Trophoblast cell (in vitro differentiated cells and primary cell): ENCODE measurements around the gene LDLRAD3.

Experiments
- DNase-seq, 2 donors: peaks; one replicate each; pipeline ENCODE4 v3.0.0-alpha.2; 2016
- H2AFZ ChIP-seq: 2 replicates; pipeline ENCODE4 v1.6.1; 2013; ENCODE audit warnings: low read length, moderate library complexity, mild to moderate bottlenecking; ENCODE audit not compliant: insufficient read depth, poor library complexity
- H2AK5ac ChIP-seq: 2 replicates; pipeline ENCODE4 v1.6.1; 2013; ENCODE audit warnings: mild to moderate bottlenecking, low read length
- H2BK120ac ChIP-seq: 2 replicates; pipeline ENCODE4 v1.6.1; 2013; ENCODE audit warnings: low read length, mild to moderate bottlenecking, moderate library complexity; ENCODE audit not compliant: insufficient read depth, poor library complexity
- H2BK12ac ChIP-seq: 2 replicates; pipeline ENCODE4 v1.6.1; 2013; ENCODE audit warnings: mild to moderate bottlenecking, low read length, moderate library complexity
- H2BK5ac ChIP-seq: 2 replicates; pipeline ENCODE4 v1.6.1; 2013; ENCODE audit warnings: low read length, low read depth, moderate library complexity, mild to moderate bottlenecking; ENCODE audit not compliant: poor library complexity
- H3K14ac ChIP-seq: 2 replicates; pipeline ENCODE4 v1.6.1; 2013; ENCODE audit warnings: mild to moderate bottlenecking, low read length
- H3K18ac ChIP-seq: 2 replicates; pipeline ENCODE4 v1.6.1; 2013; ENCODE audit warnings: mild to moderate bottlenecking, low read length
- H3K23ac ChIP-seq: 2 replicates; pipeline ENCODE4 v1.6.1; 2013; ENCODE audit warnings: low read length
- H3K27ac ChIP-seq: 2 replicates; pipeline ENCODE4 v1.5.1; 2013; ENCODE audit warnings: low read depth, mild to moderate bottlenecking, inconsistent platforms, low read length, moderate library complexity
- H3K27me3 ChIP-seq: 2 replicates; pipeline ENCODE4 v1.6.1; 2013; ENCODE audit warnings: inconsistent platforms, mild to moderate bottlenecking, low read length, moderate library complexity; ENCODE audit not compliant: insufficient read depth
- H3K36me3 ChIP-seq, 2 experiments: 1 replicate in 1 of 2; 2 replicates in 1 of 2; pipeline ENCODE4 v1.6.1; 2013; ENCODE audit warnings: low read length in 2 of 2, mild to moderate bottlenecking in 2 of 2, moderate library complexity in 1 of 2; ENCODE audit not compliant: insufficient read depth in 2 of 2, control insufficient read depth in 1 of 2
- H3K4ac ChIP-seq: 2 replicates; pipeline ENCODE4 v1.6.1; 2013; ENCODE audit warnings: low read depth, mild to moderate bottlenecking, low read length, moderate library complexity
- H3K4me1 ChIP-seq, 2 experiments: 1 replicate in 1 of 2; 2 replicates in 1 of 2; pipeline ENCODE4 v1.6.1; 2013; ENCODE audit warnings: low read length in 2 of 2, mild to moderate bottlenecking in 2 of 2, moderate library complexity in 1 of 2; ENCODE audit not compliant: insufficient read depth in 2 of 2, control insufficient read depth in 1 of 2
- H3K4me2 ChIP-seq: 2 replicates; pipeline ENCODE4 v1.6.1; 2013; ENCODE audit warnings: inconsistent platforms, mild to moderate bottlenecking, low read length, moderate library complexity
- H3K4me3 ChIP-seq: 2 replicates; pipeline ENCODE4 v1.5.1; 2013; ENCODE audit warnings: mild to moderate bottlenecking, low read depth, low read length, inconsistent platforms
- H3K79me1 ChIP-seq: one replicate; pipeline ENCODE4 v1.6.1; 2013; ENCODE audit warnings: low read length
- H3K79me2 ChIP-seq: 2 replicates; pipeline ENCODE4 v1.6.1; 2013; ENCODE audit warnings: low read length, mild to moderate bottlenecking; ENCODE audit not compliant: control insufficient read depth, insufficient read depth, poor library complexity
- H3K9ac ChIP-seq: 2 replicates; pipeline ENCODE4 v1.6.1; 2013; ENCODE audit warnings: mild to moderate bottlenecking, low read length
- H3K9me3 ChIP-seq: 2 replicates; pipeline ENCODE4 v1.6.1; 2013; ENCODE audit warnings: low read depth, mild to moderate bottlenecking, control low read depth, inconsistent platforms, low read length; ENCODE audit not compliant: insufficient read depth
- H4K12ac ChIP-seq: 2 replicates; pipeline ENCODE4 v1.6.1; 2013; ENCODE audit warnings: low read depth, mild to moderate bottlenecking, low read length, moderate library complexity
- H4K8ac ChIP-seq: 2 replicates; pipeline ENCODE4 v1.6.1; 2013; ENCODE audit warnings: low read depth, mild to moderate bottlenecking, low read length, moderate library complexity
- H4K91ac ChIP-seq: one replicate; pipeline ENCODE4 v1.6.1; 2013; ENCODE audit warnings: low read depth, mild to moderate bottlenecking, low read length, moderate library complexity
- WGBS: extraction: QIAGEN DNeasy Blood & Tissue Kit; methylation state at CpG from one replicate; pipeline ENCODE4 v1.1.7; 2013; ENCODE audit warnings: missing lambda C conversion rate; ENCODE audit not compliant: insufficient read length, insufficient coverage; ENCODE audit errors: extremely low coverage; 5-methylcytosine and 5-hydroxymethylcytosine counted together

LDLRAD3 gene

DNA sequence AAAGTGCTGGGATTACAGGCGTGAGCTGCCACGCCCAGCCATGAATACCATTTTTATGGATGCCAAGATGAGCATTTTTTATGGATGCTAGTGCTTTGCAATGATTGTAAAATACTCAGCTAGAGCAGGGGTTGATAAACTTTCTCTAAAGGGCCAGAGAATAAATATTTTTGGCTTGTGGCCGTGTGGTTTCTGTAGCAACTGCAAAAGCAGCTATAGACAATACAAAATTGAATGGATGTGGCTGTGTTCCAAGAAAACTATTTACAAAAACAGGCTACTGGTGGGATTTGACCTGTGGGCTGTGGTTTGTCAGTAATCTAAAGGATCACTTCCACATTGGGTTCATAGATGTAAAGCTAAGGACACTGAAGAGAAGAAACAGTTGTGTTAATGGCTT lies 289.3 kb downstream of the LDLRAD3 start:
- Histone ChIP-seq H3K9me3 (no peaks in the 10 kb centered on the region), H2AK5ac (no peak overlapping the region), H3K4me3 (no peak overlapping the region), H3K23ac (no peak overlapping the region), H4K12ac (no peak overlapping the region), H3K4me1 (peaks cover 9 to 16% of the 10 kb centered on the region in 2 experiments), H3K4ac (no peak overlapping the region), H3K27ac (no peak overlapping the region), H3K79me1 (no peaks in the 10 kb centered on the region), H2AFZ (no peak overlapping the region), H3K27me3 (no peaks in the 10 kb centered on the region), H2BK120ac (no peak overlapping the region), H3K79me2 (no peaks in the 10 kb centered on the region), H3K18ac (no peak overlapping the region), H4K91ac (no peak overlapping the region), H3K9ac (no peak overlapping the region), H3K14ac (no peak overlapping the region), H3K36me3 (no peaks in the 10 kb centered on the region), H4K8ac (no peak overlapping the region), H2BK12ac (no peak overlapping the region), H3K4me2 (no peak overlapping the region), H2BK5ac (no peak overlapping the region)
- no peak for DNase-seq
- no CpG with 5 or more reads among the region's 3 CpGs for WGBS

DNA sequence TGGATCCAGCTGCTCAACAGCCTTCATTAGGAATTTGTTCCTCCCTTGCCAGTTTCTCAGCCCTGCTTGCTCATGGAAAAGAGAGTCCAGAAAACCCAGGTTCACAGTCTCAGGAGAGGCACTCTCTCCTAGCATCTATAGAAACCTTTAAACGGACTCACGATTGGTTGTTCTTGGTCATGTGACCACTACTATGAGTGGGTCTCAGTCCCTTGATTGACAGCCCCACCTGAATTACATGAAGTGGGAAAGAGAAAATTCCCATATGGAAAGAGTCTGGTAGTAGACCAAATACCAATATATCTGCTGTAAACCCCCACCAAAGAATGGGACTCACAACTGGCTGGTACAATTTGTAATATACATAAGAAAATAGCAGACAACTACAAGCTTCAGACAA lies 291.0 kb downstream of the LDLRAD3 start:
- Histone ChIP-seq H3K4ac (no peak overlapping the region), H3K27me3 (no peaks in the 10 kb centered on the region), H3K36me3 (no peaks in the 10 kb centered on the region), H2AFZ (no peak overlapping the region), H4K8ac (no peak overlapping the region), H2BK120ac (no peak overlapping the region), H4K12ac (no peak overlapping the region), H3K14ac (no peak overlapping the region), H3K79me1 (no peaks in the 10 kb centered on the region), H3K27ac (no peak overlapping the region), H2BK12ac (no peak overlapping the region), H3K18ac (no peak overlapping the region), H3K4me2 (no peak overlapping the region), H2AK5ac (no peak overlapping the region), H3K4me1 (peaks cover 0 to 7% of the 10 kb centered on the region in 2 experiments), H3K9ac (no peak overlapping the region), H3K23ac (no peak overlapping the region), H3K4me3 (no peak overlapping the region), H2BK5ac (no peak overlapping the region), H3K9me3 (no peaks in the 10 kb centered on the region), H4K91ac (no peak overlapping the region), H3K79me2 (no peaks in the 10 kb centered on the region)
- DNase-seq = no peak
- whole genome bisulfite sequencing = no CpG with 5 or more reads among the region's 2 CpGs

DNA sequence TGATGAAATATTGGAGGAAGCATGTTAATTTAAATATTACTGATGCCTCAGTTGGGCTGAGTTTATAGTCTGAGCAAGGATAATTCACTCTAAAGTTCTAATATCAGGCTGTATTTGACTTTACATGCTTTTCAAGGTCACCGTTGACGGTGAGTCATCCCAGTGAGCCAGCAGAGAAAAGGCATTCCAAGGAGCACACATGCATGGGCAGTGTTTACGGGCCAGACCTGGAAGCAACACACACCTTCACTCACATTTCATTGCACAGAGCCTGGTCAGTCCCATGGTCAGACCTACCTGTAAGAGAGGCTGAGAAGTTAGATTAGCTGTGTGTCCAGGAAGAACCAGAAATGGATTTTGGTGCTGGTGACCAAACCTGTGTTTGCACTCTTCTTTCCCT lies 291.9 kb downstream of the LDLRAD3 start:
- Histone ChIP-seq H4K12ac (no peak overlapping the region), H3K9ac (no peak overlapping the region), H4K91ac (no peak overlapping the region), H3K4me3 (no peak overlapping the region), H3K79me2 (no peaks in the 10 kb centered on the region), H2AK5ac (no peak overlapping the region), H3K9me3 (no peaks in the 10 kb centered on the region), H3K36me3 (no peaks in the 10 kb centered on the region), H2BK120ac (no peak overlapping the region), H3K27me3 (no peaks in the 10 kb centered on the region), H4K8ac (no peak overlapping the region), H3K23ac (no peak overlapping the region), H2BK12ac (no peak overlapping the region), H3K4me2 (no peak overlapping the region), H3K4ac (no peak overlapping the region), H3K79me1 (no peaks in the 10 kb centered on the region), H3K14ac (no peak overlapping the region), H2BK5ac (no peak overlapping the region), H3K27ac (no peak overlapping the region), H3K4me1 (peaks cover 0 to 5% of the 10 kb centered on the region in 2 experiments), H2AFZ (no peak overlapping the region), H3K18ac (no peak overlapping the region)
- no peak for DNase-seq
- WGBS = no CpG with 5 or more reads among the region's 3 CpGs

DNA sequence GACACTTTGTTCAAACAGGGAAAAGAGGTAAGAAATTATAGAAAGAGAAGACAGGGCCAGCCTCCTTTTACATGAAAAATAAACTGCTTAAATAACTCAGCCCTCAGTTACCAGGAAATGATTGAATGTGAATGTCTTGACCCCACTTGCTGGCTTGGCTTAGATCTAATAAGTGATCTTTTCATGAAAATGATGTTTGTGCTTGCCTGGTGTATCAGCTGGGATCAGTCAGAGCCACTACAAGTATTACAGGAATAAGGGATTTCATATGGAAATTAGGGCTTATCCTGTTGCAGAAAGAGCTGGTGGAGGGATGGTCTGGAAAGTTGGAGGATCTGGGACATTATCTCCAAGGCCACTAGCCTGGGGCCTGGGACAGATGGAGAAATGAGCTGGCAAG lies 293.5 kb downstream of the LDLRAD3 start:
- Histone ChIP-seq H3K18ac (no peak overlapping the region), H3K9ac (no peak overlapping the region), H2BK120ac (no peak overlapping the region), H3K79me1 (no peaks in the 10 kb centered on the region), H4K91ac (no peak overlapping the region), H3K36me3 (no peaks in the 10 kb centered on the region), H2AFZ (no peak overlapping the region), H2AK5ac (no peak overlapping the region), H3K9me3 (no peaks in the 10 kb centered on the region), H3K27ac (no peak overlapping the region), H2BK5ac (no peak overlapping the region), H3K27me3 (no peaks in the 10 kb centered on the region), H3K23ac (no peak overlapping the region), H3K14ac (no peak overlapping the region), H3K4ac (no peak overlapping the region), H3K4me2 (no peak overlapping the region), H3K79me2 (no peaks in the 10 kb centered on the region), H4K8ac (no peak overlapping the region), H3K4me3 (no peak overlapping the region), H2BK12ac (no peak overlapping the region), H4K12ac (no peak overlapping the region), H3K4me1 (peaks cover 0 to 3% of the 10 kb centered on the region in 2 experiments)
- no peak for DNase-seq
